GM12873 (cell line): Measurements from ENCODE around the gene HAAO.
A peak's percentile ranks its signal among the peaks of the same experiment; 100 is the strongest.

Source experiments
- TF ChIP-seq, protein P1 (sequence below): IDR thresholded peaks from 2 replicates; pipeline ENCODE4 v1.5.1; 2012; ENCODE audit warnings: low read depth, mild to moderate bottlenecking, moderate library complexity, low read length, control low read depth; ENCODE audit not compliant: insufficient read depth; ENCODE audit errors: missing control alignments

HAAO gene

DNA sequence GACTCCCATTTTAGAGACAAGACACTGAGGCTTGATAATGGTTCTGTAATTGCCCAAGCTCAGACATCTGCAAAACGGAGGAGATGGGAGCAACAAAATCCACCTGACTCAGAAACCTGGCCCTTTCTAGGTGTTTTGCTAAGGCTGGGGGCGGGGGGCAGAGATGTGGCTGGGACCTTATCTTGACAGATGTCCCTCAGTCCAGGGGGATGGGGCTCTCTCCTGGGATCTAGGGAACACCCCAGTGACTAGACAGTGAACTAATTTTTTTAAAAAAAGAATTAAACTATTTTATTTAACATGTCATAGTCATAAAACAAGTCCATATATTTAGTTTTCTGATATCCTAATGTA is 32.0 kb upstream of the HAAO start:
- TF ChIP-seq, protein P1, sequence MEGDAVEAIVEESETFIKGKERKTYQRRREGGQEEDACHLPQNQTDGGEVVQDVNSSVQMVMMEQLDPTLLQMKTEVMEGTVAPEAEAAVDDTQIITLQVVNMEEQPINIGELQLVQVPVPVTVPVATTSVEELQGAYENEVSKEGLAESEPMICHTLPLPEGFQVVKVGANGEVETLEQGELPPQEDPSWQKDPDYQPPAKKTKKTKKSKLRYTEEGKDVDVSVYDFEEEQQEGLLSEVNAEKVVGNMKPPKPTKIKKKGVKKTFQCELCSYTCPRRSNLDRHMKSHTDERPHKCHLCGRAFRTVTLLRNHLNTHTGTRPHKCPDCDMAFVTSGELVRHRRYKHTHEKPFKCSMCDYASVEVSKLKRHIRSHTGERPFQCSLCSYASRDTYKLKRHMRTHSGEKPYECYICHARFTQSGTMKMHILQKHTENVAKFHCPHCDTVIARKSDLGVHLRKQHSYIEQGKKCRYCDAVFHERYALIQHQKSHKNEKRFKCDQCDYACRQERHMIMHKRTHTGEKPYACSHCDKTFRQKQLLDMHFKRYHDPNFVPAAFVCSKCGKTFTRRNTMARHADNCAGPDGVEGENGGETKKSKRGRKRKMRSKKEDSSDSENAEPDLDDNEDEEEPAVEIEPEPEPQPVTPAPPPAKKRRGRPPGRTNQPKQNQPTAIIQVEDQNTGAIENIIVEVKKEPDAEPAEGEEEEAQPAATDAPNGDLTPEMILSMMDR: no peak

DNA sequence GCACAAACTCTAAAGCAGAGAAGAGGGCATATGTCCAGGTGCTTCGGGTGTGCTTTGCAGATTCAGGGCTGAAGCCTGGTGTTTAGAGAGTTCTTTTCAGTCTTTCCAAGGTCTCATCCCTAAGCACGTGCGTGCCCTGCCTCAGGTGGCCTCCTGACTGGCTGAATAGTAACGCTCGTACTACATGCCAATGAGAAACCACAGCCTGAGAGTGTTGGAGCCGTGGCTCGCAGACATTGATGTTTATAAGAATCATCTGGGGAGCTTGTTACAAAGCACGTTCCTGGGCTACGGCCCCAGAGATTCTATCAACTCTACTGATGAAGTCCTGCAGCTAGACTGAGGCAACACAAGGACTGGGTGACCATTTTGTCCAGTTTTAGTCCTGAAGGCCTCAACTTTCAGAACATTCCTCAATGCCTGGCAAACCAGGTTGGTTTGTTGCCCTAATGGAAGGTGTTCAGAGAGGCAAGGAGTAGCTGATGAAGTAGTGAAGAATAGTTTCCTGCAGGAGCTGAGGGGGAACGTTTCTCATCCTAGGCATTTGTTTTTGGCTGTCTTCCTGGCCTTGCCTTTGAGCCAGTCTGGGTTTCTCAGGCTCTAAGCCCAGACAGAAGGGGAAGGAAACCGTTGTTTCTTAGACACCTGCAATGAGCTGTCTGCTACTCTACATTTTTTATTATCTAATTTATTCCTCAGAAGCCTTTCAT is 31.5 kb upstream of the HAAO start:
- TF ChIP-seq, protein P1: no peak

GRCh38 chr2:42819160-42819559 is 26.8 kb upstream of the HAAO start:
- TF ChIP-seq, protein P1: no peak

DNA sequence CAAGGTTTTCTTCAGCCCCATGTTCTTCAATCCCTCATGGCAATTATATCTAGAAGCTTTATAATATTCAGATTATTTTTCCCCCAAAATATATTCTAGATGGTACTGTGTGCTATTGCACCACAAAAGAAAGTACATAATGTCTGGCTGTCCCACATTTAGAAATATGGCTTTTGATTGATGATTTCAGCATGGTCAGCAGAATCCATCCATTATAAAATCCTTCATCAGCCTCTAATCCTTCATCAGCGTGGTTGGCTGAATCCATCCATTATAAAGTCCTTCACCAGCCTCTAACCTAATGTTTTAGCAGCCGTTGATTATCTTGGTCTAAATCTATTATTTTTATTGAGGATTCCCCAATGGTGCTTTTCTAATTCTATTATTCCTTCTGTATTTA is 23.3 kb upstream of the HAAO start:
- TF ChIP-seq, protein P1: no peak

GRCh38 chr2:42813763-42814162 is 21.4 kb upstream of the HAAO start:
- TF ChIP-seq, protein P1: no peak

GRCh38 chr2:42812899-42813479 is 20.6 kb upstream of the HAAO start:
- TF ChIP-seq, protein P1: peak; percentile 47

- TF ChIP-seq, protein P1: no peak
These were observed 18.8 kb upstream of the HAAO start for GRCh38 chr2:42810971-42811811.
